Stimulated activated CD4-positive, alpha-beta T cell treated with anti-CD3 and anti-CD28 coated beads, TNF-alpha, amount 100 ng/mL, for 24 hours (primary cell): Measurements from ENCODE around the gene MFSD11.
"Not testable (repeated sequence)": the region's sequence is repeated elsewhere in the genome, so short reads cannot be mapped to it uniquely, and the experiment has no call there.

Experiments used
- DNase-seq, 3 experiments: peaks; one replicate each; pipeline ENCODE4 v3.0.0-alpha.2; 2020; ENCODE audit warnings: low read depth in 3 of 3

Gene MFSD11

DNA sequence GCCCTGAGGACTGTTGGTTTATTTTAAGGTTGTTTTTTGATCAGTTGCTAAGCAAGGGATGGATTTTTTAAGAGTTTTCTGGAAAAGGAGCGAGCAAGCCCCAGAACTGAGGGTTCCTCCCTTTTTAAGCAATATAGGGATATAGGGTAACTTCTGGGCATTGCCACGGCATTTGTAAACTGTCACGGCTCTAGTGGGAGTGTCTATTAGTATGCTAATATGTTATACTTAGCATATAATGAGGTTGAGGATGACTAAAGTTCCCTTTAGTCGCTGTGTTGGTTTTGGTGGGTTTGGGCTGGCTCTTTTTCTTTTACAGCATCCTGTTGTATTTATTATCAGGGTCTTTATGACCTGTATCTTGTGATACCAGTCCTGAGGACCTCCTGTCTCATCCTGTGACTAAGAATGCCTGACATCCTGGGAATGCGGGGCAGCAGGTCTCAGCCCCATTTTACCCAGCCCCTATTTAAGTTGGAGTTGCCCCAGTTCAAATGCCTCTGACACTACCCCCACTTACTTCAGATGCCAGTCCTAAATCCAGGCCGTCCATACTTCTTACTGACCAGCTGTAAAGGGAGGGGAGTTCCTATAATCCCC lies 59.4 kb downstream of the MFSD11 start:
- no peak for DNase-seq

DNA sequence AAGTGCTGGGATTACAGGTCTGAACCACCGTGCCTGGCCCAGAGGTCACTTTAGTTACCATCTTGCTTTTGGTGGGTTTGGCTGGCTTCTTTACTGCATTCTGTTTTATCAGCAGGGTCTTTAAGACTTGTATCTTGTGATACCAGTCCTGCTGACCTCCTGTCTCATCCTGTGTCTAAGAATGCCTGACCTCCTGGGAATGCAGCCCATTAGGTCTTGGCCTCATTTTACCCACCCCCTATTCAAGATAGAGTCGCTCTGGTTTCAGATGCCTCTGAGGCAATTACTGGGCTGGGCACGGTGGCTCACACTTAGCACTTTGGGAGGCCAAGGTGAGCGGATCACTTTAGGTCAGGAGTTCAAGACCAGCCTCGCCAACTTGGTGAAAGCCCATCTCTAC lies 63.8 kb downstream of the MFSD11 start:
- no peak for DNase-seq

DNA sequence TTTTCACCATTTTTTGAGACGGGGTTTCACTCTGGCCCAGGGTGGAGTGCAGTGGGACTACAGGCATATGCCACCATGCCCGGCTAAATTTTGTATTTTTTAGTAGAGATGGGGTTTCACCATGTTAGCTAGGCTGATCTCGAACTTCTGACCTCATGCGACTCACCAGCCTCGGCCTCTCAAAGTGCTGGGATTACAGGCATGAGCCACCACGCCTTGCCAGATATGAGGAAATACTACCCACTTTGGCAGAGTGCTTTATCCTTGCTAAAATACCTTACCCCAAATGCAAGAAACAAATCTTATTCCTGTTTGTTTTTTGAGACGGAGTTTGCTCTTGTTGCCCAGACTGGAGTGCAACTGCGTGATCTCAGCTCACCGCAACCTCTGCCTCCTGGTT lies 67.4 kb downstream of the MFSD11 start:
- DNase-seq, result no peak

DNA sequence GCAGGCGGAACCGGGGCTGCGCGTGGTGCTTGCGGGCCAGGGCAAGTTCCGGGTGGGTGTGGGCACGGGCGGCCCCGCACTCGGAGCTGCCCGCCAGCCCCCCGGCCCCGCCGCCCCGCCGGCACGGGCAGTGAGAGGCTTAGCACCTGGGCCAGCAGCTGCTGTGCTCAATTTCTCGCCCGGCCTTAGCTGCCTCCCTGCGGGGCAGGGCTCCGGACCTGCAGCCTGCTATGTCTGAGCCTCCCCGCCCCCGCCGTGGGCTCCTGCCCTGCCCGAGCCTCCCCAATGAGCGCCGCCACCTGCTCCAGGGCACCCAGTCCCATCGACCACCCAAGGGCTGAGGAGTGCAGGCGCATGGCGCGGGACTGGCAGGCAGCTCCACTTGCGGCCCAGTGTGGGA lies 68.2 kb downstream of the MFSD11 start:
- DNase-seq, result not testable (repeated sequence)

DNA sequence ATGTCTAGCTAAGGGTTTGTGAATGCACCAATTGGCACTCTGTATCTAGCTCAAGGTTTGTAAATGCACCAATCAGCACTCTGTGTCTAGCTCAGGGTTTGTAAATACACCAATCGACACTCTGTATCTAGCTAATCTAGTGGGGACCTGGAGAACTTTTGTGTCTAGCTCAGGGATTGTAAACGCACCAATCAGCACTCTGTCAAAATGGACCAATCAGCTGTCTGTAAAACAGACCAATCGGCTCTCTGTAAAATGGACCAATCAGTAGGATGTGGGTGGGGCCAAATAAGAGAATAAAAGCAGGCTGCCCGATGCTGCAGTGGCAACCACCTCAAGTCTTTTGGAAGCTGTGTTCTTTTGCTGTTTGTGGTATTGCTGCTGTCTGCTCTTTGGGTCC lies 68.8 kb downstream of the MFSD11 start:
- not testable (repeated sequence) for DNase-seq

DNA sequence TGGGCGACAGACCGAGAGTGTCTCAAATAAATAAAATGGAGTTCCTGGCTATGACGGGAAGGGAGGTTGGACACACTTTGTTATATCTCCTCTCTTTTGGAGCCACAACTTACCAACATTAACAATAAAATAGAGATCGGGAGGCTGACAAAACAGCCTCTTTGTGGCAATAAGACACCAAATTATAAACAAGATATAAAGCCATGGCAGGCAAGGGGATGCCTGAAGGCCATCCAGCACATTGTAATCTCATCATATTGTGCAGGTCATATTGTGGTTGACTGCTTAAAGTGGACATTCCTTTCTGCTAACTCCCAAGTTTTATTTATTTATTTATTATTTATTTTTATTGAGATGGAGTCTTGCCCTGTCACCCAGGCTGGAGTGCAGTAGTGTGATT lies 70.4 kb downstream of the MFSD11 start:
- no peak for DNase-seq

DNA sequence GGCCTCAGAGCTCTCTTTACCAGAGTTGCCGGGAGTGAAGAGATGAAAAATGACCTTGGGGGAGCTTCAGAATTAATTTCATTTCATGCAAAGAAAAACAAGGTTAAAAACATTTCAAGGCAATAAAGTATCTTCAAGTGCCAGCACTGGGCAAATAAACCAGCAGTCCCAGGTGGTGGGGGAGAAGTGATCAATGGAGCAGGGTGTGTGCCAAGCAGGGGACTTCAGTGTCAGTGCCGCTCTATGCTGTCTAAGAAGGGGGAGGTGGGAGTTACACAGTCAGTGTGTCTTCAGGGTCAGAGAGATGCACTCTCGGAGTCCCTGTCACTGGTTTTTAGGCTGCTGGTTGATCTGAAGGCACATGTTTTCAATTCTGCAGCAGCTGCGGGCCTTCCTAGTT lies 73.0 kb downstream of the MFSD11 start:
- no peak for DNase-seq

DNA sequence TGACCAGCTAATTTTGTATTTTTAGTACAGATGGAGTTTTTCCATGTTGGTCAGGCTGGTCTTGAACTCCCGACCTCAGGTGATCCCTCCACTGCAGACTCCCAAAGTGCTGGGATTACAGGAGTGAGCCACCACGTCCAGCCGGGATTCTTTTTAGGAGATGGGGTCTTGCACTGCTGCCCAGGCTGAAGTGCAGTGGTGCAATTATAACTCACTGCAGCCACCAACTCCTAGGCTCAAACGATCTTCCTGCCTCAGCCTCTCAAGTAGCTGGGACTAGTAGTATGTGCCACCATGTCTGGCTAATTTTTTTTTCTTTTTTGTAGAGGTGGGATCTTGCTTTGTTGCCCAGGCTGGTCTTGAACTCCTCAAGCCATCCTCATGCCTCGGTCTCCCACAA lies 73.9 kb downstream of the MFSD11 start:
- DNase-seq, result no peak

DNA sequence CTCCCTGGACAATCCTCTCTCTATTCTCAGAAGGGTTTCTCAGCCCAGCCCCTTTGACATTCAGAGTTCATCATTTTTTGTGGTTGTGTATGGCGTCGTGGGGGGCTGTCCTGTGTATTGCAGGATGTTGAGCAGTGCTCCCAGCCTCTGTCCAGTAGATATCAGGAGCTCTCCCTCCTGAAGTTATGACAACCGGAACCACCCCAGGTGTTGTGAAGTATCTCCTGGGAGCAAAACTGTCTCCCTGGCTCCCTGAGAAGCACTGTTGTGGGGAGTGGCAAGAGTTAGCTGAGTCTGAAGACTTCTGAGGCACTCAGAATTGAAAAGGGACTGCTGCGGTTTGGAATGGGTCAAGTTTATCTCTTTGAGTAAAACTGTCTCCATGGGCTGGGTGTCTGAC lies 74.3 kb downstream of the MFSD11 start:
- DNase-seq, result no peak

DNA sequence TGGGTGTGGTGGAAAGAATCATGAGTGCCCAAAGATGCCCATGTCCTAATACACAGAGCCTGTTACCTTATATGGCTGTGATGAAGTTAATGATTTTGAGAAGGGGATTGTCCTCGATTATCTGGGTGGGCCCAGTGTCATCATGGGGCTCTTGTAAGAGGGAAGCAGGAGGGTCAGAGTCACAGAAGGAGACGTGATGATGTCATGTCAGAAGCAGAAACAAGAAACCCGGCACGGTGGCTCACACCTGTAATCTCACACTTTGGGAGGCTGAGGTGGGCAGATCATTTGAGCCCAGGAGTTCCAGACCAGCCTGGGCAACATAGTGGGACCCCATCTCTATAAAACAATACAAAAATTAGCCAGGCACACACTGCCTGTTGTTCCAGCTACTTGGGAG lies 75.0 kb downstream of the MFSD11 start:
- DNase-seq, result no peak

DNA sequence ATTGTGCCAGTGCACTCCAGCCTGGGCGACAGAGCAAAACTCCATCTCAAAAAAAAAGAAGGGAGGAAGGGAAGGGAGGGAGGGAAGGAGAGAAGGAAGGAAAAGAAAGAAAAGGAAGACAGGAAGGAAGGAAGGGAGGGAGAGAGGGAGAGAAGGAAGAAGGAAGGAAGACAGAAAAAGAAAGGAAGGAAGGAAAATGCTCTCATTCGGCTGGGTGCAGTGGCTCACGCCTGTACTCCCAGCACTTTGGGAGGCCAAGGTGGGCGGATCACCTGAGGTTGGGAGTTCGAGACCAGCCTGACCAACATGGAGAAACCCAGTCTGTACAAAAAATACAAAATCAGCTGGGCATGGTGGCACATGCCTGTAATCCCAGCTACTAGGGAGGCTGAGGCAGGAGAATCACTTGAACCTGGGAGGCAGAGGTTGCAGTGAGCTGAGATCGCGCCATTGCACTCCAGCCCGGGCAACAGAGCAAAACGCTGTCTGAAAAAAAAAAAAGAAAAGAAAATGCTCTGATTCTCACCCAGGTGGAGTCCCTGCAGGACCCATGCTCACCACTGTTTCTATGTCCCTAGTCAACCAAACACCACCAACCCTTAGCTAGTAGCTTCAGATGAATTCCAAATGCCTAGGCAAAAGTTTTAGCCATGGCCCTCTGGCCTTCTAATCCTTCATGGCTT lies 78.1 kb downstream of the MFSD11 start:
- not testable (repeated sequence) for DNase-seq

DNA sequence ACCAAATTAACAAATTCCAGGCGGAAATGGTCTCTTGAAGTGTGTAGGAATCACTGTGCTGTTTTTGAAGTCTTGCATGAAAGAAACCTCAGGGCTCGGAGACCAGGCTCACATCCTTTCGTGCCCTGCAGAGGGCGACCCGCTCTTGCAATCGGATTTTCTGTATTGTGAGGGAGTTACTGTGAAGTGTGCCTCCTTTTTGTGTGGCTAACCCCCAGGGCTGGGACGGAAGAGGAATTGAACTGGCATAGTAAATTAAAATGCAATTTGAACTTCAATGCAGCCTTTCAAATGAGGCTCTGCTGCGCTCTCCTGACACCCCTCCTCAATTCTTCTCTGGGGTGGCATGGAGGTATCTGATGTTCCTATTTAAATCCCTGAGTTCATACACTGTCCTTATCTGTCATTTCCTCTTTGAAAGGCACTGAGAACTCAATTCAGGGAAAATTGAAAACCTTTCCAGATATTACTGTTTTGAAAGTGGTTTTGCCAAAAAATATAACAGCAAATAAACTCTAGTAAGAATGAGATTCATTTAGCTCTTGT lies 78.7 kb downstream of the MFSD11 start:
- peak; percentile 17 to 45 (median 28) for DNase-seq

DNA sequence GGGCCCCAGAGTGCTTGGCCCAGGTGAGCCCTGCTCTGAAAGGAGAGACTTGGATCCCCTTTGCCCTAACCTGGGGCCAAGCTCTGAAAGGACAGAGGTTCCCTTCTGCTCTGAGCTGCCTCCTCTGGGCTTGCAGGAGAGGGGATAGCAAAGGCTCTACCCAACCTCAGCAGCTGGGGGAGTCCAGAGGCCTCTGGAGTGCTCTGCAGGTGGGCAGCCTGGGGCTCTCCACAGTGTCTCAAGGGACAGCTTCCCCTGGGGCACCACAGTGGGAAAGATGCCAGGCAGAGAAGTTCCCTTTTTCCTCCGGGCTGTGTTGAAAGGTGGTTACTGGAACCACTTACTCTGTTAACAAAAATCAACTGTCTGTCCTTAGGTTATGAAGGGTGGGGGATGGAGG lies 82.1 kb downstream of the MFSD11 start:
- DNase-seq, result no peak

DNA sequence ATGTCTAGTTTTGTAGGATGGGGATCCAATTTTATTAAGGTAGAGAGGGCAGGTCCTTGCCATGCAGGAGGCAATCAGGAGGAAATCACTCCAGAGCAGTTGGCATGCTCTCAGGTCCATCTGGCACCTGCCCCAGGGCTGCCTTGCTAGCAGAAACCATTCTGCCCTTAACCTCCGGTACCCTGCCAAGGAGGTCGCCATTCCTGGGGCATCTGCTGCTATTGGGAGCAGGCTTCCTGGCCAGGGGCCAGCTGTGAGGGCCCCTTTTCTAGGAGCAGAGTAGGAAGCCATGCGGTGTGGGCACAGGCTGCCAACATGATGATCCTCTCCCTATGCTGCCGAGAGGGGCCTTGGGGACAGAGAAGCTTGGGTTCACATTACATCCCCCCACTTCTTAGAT lies 82.6 kb downstream of the MFSD11 start:
- DNase-seq, result no peak

DNA sequence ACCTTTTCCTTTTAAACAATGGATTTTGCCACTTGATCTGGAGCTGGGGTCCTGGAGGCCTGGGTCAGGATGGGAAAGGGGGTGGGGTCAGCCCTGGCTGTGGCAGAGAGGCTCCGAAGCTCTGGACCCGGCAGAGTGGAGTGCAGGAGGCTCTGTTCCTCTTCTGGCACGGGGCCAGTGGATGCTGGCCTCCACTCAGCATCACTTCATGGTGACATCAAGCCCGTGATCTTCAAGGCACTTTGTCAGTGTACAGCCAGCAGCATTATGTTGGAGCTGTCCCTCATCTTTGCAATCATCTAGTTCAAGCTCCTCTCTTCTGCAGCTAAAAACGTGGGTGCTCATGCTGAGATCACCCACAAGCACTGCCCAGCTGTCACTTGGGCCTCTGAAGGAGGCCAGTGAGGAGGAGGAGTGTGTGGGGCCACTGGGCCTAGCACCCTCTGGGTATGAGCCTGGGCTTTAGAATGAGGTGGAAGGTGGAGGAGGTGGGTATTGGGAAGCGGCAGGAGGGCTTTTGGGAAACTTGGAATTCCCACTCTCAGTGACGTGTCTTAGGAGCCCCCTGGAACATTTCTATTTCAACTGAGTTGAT lies 84.4 kb downstream of the MFSD11 start:
- no peak for DNase-seq

DNA sequence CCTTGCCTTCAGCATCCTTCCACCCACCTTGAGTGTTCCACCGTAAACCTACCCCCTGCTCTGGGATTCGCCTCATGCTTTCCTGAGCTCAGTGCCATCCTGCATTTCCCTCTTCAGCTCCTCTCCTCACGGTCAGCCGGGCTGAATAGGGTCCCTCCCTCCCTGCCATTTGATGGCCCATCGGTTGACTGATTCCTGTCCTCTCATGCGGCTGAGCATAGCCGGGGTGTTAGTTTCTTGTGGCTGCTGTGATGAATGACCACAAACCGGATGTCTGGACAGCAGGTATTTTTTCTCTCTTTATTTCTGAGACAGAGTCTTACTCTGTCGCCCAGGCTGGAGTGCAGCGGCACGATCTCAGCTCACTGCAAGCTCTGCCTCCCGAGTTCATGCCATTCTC lies 86.2 kb downstream of the MFSD11 start:
- DNase-seq, result no peak

DNA sequence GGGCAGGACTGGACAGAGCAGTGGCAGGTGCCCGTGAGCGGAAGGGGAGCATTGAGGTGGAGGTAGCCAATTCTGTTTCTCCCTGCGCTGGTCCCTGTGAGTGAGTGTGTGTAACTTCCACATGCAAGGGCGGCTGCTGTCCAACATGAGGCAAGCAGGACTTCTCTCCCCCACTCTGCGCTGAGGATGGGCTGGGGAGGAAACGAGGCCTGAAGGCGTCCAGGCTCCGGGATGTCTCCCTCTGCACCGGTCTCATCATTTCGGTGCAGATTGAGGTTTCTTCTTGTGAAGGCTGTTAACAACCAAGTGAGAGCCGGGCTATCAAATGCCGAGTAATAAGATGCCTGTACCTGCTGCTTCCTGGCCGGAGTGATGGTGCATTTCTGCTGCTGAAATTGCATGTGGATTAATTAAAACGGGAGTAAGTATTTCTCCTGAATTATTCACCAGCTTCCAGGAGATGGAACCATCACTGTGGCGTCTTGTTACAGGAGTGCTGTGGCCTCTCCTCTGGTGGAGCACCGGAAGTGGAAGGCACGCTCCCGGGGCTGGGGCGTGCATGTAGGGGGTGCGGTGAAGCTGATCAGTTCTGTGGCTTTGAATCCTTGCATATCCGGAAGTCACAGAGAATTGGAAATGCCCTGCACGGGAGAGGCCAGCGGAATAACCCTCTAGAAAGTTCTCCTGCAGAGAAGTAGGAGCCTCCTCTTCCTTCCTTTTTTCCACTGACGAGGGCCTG lies 88.6 kb downstream of the MFSD11 start:
- peak in 1 of 3 experiments; percentile 1 for DNase-seq

DNA sequence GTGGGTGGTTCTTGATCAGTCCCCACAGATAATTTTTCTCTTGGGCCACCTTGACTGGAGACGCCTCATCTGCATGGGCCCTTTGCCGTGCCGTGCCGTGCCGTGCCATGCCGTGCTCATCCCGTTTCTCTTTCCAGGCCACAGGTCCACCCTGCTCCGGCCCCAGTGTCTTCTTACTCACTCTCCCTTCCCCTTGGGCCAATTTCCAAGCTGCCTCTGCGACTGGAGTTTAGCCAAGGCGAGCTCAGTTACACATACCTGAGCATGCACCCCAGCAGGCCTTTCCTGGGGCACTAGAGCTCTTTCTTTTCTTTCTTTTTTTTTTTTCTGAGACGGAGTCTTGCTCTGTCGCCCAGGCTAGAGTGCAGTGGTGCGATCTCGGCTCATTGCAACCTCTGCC lies 89.8 kb downstream of the MFSD11 start:
- no peak for DNase-seq
